NB4 (cell line): ENCODE data around the gene PCNP.
"Not testable (repeated sequence)": the region's sequence is repeated elsewhere in the genome, so short reads cannot be mapped to it uniquely, and the experiment has no call there.

Experiments
- DNase-seq: peaks from one replicate; pipeline ENCODE4 v3.0.0; 2010; ENCODE audit warnings: low read depth
- H3K4me3 ChIP-seq: one replicate; pipeline ENCODE4 v1.5.1; 2011; ENCODE audit warnings: mild to moderate bottlenecking, low read depth, low read length, moderate library complexity
- CTCF ChIP-seq: IDR thresholded peaks from one replicate; pipeline ENCODE4 v1.5.1; 2012; ENCODE audit warnings: low read depth, low read length
- MYC ChIP-seq: IDR thresholded peaks from 2 replicates; pipeline ENCODE4 v1.6.1; 2011; ENCODE audit warnings: low read depth, low read length
- POLR2A ChIP-seq: IDR thresholded peaks from 2 replicates; pipeline ENCODE4 v1.6.1; 2011; ENCODE audit warnings: mild to moderate bottlenecking; ENCODE audit not compliant: insufficient read length; ENCODE audit errors: extremely low read depth
- TF ChIP-seq, protein P1 (sequence below): IDR thresholded peaks from 2 replicates; pipeline ENCODE4 v1.6.1; 2011; ENCODE audit warnings: low read depth, low read length

The PCNP gene

DNA sequence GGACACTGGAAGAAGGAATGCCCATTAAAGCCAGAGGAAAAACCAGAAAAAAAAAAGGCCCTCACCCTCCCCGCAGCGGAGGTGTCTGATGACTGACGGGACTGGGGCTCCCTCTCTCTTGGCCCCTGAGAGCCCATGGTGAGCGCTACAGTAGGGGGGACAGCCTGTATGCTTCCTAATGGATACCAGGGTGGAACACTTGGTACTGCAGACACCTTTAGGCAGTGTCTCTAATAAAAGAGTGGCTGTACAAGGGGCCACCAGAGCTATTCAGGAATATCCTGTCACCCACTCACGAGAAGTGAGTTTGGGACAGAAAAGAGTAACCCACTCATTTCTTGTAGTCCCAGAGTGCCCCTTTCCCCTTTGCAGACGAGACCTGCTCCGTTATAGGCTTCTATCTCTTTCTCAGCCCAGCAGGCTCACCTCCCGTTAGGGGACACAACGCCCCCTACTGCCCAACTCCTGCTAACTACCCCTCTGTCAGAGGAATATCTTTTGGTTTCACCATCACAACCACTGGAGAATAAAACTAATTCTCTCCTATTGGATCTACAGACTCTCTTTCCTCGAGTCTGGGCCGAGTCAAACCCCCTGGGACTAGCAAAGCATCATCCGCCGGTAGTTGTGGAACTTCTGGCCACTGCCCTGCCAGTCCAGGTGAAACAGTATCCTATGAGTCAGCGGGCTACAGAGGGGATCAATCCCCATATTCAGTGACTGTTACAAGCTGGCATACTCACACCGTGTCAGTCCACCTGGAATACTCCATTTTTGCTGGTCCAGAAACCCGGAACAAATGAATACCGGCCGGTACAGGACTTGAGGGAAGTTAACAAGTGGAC, 62.2 kb downstream of the PCNP start:
- DNase-seq, result peak; percentile 67

DNA sequence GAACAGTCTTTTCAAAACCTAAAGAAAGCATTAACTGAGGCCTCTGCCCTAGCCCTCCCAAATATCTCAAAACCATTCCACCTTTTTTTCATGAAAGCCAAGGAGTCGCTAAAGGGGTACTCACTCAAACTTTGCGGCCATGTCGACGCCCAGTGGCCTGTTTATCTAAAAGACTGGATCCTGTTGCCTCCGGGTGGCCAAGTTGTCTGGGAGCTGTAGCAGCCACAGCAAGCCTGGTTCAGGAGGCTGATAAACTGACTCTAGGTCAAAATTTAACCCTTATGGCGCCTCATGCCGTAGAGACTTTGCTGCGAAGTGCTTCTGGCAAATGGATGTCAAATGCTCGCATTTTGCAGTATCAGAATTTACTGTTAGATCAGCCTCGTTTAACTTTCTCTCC, 63.5 kb downstream of the PCNP start:
- no peak for DNase-seq
- TF ChIP-seq CTCF (no peak), MYC (no peak), POLR2A (no peak)
- TF ChIP-seq, protein P1, sequence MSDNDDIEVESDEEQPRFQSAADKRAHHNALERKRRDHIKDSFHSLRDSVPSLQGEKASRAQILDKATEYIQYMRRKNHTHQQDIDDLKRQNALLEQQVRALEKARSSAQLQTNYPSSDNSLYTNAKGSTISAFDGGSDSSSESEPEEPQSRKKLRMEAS, result no peak
- no peak overlapping the region for H3K4me3 ChIP-seq

More for the DNA sequence above, 62.2 kb downstream of the PCNP start:
- no peak overlapping the region for H3K4me3 ChIP-seq
- TF ChIP-seq MYC (no peak), CTCF (peak; percentile 63)

DNA sequence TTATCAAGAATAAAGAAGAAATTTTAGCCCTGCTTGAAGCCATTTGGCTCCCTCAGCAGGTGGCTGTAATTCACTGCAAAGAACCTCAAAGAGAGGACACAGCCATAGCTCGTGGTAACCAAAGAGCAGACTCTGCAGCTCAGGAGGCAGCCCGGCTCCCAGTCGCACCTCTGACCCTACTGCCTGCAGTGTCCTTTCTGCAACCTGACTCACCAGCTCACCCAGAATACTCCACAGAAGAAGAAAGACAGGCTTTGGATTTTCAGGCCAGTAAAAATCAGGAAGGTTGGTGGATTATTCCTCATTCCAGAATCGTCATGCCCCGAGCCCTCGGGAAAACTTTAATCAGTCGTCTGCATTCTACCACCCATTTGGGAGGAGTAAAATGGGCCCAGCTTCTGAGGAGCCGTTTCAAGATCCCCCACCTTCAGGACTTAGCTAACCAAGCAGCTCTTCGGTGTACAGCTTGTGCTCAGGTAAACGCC, 64.3 kb downstream of the PCNP start:
- peak; percentile 15 for DNase-seq
- TF ChIP-seq, protein P1, result no peak
- TF ChIP-seq POLR2A (no peak), CTCF (no peak), MYC (no peak)
- H3K4me3 ChIP-seq, result no peak overlapping the region

GRCh38 chr3:101639280-101639963, 65.4 kb downstream of the PCNP start:
- DNase-seq, result no peak
- TF ChIP-seq POLR2A, result no peak
- TF ChIP-seq, protein P1, result no peak
- no peak for TF ChIP-seq MYC
- no peak for TF ChIP-seq CTCF
- no peak overlapping the region for H3K4me3 ChIP-seq

- TF ChIP-seq MYC, result no peak
- TF ChIP-seq POLR2A, result no peak
- no peak for TF ChIP-seq CTCF
- TF ChIP-seq, protein P1, result no peak
- no peak overlapping the region for H3K4me3 ChIP-seq
- DNase-seq, result no peak
Measured at GRCh38 chr3:101640256-101640655, 66.3 kb downstream of the PCNP start.

DNA sequence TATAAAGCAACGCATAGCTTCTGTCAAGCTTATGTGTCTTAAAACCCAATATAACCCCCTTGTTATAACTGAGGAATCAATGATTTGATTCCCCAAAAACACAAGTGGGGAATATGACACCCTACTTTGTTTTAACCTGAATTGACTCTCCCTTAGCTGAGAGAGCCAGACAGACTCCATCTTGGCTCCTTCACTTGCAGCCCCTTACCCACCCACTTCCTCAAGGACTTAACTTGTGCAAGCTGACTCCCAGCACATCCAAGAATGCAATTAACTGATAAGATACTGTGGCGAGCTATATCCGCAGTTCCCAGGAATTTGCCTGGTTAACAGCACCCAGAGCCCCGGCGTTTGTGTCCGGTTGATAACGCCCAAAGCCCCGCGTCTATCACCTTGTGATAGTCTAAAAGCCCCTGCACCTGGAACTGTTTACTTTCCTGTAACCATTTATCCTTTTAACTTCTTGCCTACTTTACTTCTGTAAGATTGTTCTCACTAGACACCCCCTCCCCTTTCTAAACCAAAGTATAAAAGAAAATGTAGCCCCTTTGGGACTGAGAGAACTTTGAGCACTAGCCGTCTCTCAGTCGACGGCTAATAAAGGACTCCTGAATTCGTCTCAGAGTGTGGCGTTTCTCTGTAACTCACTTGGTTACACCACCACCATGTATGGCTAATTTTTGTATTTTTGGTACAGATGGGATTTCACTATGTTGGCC, 67.6 kb downstream of the PCNP start:
- DNase-seq, H3K4me3 ChIP-seq: not testable (repeated sequence)
